Measurements from ENCODE around the gene ZFPL1.

The ZFPL1 gene

GRCh38 chr11:65055538-65055937, 28.5 kb upstream of the ZFPL1 start:
- no peak for DNase-seq
- Mint-ChIP-seq H3K4me1 (ENCODE audit: low read depth) (peaks cover 18% of the 10 kb centered on the region), H3K27me3 (no peaks in the 10 kb centered on the region), H3K36me3 (ENCODE audit: low read depth) (no peaks in the 10 kb centered on the region), H3K4me3 (no peak overlapping the region), H3K9me3 (no peaks in the 10 kb centered on the region), H3K27ac (no peak overlapping the region)

GRCh38 chr11:65056999-65057398, 27.0 kb upstream of the ZFPL1 start:
- no peaks in the 10 kb centered on the region for H3K36me3 Mint-ChIP-seq (ENCODE audit: low read depth)
- H3K27ac Mint-ChIP-seq = no peak overlapping the region
- no peak overlapping the region for H3K4me3 Mint-ChIP-seq
- H3K27me3 Mint-ChIP-seq = no peaks in the 10 kb centered on the region
- H3K9me3 Mint-ChIP-seq = no peaks in the 10 kb centered on the region
- H3K4me1 Mint-ChIP-seq (ENCODE audit: low read depth) = peaks cover 15% of the 10 kb centered on the region
- no peak for DNase-seq

DNA sequence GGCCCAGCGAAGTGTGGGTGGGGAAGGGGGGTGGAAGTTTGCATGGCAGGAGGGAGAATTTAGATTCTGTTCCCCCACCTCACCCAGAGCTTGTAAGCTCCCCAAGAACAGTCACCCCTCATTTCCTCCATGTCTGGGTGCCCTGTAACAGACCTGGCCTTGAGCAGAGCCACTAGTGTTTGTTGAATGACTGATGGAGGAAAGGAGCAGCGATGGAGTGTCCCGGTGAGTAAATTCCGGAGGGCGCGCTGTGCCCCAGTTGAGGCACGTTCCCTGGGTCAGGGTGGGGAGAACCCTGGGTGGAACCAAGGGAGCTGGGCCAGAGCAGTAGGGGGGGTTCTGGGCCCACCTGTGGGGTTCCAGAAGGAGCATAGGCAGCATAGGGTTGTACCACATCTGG, 26.5 kb upstream of the ZFPL1 start:
- Mint-ChIP-seq H3K4me1 (ENCODE audit: low read depth) (peaks cover 15% of the 10 kb centered on the region), H3K36me3 (ENCODE audit: low read depth) (no peaks in the 10 kb centered on the region), H3K4me3 (no peak overlapping the region), H3K9me3 (no peaks in the 10 kb centered on the region), H3K27me3 (no peaks in the 10 kb centered on the region), H3K27ac (no peak overlapping the region)
- no peak for DNase-seq

- no peak overlapping the region for H3K27ac Mint-ChIP-seq
- no peak for DNase-seq
- H3K27me3 Mint-ChIP-seq = no peaks in the 10 kb centered on the region
- no peaks in the 10 kb centered on the region for H3K9me3 Mint-ChIP-seq
- H3K36me3 Mint-ChIP-seq (ENCODE audit: low read depth) = no peaks in the 10 kb centered on the region
- H3K4me1 Mint-ChIP-seq (ENCODE audit: low read depth) = peaks cover 15% of the 10 kb centered on the region
- H3K4me3 Mint-ChIP-seq = no peak overlapping the region
These were observed 26.0 kb upstream of the ZFPL1 start for GRCh38 chr11:65058012-65058411.

DNA sequence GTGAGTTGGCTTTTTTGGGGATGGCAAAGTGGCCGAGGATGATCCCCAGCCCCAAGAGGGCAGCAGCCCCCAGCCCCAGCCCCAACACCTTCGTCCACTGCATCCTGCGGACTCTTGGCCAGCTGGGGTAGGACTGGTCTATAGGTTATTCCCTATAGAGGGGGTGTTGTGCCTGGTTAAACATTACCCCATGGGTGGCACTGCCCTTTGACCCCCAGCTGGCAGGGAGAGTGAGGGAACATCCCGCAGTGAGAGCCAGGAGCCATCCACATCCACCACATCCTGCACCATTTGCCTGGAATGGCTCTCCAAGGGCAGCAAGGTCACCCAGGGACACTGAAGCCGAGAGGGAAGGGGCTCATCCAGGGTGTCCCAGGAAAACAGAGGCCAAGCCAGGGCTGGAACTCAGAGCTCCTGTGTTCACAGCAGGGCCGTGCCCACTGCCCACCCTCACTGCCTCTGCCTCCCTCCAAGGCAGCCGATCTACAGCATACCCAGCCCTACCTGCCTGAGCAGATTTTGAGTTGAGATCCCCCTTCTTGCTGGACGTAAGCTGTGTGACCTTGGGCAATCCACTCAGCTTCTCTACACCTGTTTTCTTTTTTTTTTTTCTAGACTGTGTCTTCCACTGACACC, 25.5 kb upstream of the ZFPL1 start, which contains the start of gene NAALADL1:
NAALADL1 (minus strand) TSS at position 135 of the 636 bp plus-strand sequence; CDS start at position 103, 32 bp downstream.
- H3K36me3 Mint-ChIP-seq (ENCODE audit: low read depth) = no peaks in the 10 kb centered on the region
- H3K4me3 Mint-ChIP-seq = no peak within 1 kb of the TSS
- H3K27ac Mint-ChIP-seq = no peak within 1 kb of the TSS
- H3K9me3 Mint-ChIP-seq = no peaks in the 10 kb centered on the region
- no peak for DNase-seq
- peaks cover 12% of the 10 kb centered on the region for H3K4me1 Mint-ChIP-seq (ENCODE audit: low read depth)
- no peaks in the 10 kb centered on the region for H3K27me3 Mint-ChIP-seq

DNA sequence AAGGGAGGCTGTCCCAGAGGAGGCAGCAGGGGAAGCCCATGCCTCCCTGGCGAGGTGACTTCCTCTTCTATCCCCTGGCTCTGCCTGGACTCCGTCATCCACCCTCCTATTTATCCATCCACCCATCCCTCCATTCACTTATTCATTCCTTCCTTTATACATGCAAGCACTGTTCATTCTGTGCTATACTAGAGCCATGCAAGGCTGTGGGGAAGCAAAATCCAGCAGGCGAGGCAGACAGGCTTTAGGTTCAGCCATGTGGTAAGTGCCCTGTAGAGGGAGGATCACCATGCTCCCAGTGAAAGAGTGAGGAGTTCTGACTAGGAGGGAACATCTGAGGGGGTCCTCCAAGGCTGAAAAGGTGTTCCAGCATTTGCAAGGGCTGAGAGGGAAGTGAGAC, 24.5 kb upstream of the ZFPL1 start:
- H3K27ac Mint-ChIP-seq = no peak overlapping the region
- H3K4me1 Mint-ChIP-seq (ENCODE audit: low read depth) = peaks cover 3% of the 10 kb centered on the region
- no peaks in the 10 kb centered on the region for H3K36me3 Mint-ChIP-seq (ENCODE audit: low read depth)
- no peaks in the 10 kb centered on the region for H3K27me3 Mint-ChIP-seq
- no peak overlapping the region for H3K4me3 Mint-ChIP-seq
- H3K9me3 Mint-ChIP-seq = no peaks in the 10 kb centered on the region
- DNase-seq = no peak

GRCh38 chr11:65059959-65060824, 23.8 kb upstream of the ZFPL1 start:
- Mint-ChIP-seq H3K4me3 (no peak overlapping the region), H3K27ac (no peak overlapping the region), H3K27me3 (no peaks in the 10 kb centered on the region), H3K36me3 (ENCODE audit: low read depth) (no peaks in the 10 kb centered on the region), H3K4me1 (ENCODE audit: low read depth) (no peaks in the 10 kb centered on the region), H3K9me3 (no peaks in the 10 kb centered on the region)
- DNase-seq = no peak

- H3K4me3 Mint-ChIP-seq = no peak overlapping the region
- no peak overlapping the region for H3K27ac Mint-ChIP-seq
- no peaks in the 10 kb centered on the region for H3K4me1 Mint-ChIP-seq (ENCODE audit: low read depth)
- no peaks in the 10 kb centered on the region for H3K9me3 Mint-ChIP-seq
- no peaks in the 10 kb centered on the region for H3K36me3 Mint-ChIP-seq (ENCODE audit: low read depth)
- DNase-seq = no peak
- H3K27me3 Mint-ChIP-seq = no peaks in the 10 kb centered on the region
These were observed 23.1 kb upstream of the ZFPL1 start for GRCh38 chr11:65060913-65061408.

DNA sequence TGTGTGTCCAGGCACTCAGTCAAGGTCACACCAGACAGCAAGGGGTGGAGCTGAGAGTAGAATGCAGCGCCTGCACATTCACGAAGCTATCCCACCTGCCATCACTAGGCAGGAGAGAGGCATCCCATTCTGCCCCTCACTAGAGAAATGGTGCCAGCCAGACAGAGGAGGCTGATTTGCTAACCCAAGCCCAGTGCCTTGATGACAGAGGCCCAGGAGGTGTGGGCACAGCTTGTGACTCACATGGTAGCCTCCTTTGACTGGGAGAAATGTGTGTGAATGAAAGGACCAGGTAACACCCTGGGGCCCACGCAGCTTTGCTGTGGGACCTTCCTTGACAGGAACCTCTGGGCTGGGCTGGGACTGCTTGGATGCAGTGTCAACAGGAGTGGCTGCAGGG, 20.5 kb upstream of the ZFPL1 start:
- H3K36me3 Mint-ChIP-seq (ENCODE audit: low read depth) = no peaks in the 10 kb centered on the region
- DNase-seq = no peak
- H3K27ac Mint-ChIP-seq = no peak overlapping the region
- no peaks in the 10 kb centered on the region for H3K9me3 Mint-ChIP-seq
- no peak overlapping the region for H3K4me3 Mint-ChIP-seq
- no peaks in the 10 kb centered on the region for H3K4me1 Mint-ChIP-seq (ENCODE audit: low read depth)
- no peaks in the 10 kb centered on the region for H3K27me3 Mint-ChIP-seq

- no peaks in the 10 kb centered on the region for H3K27me3 Mint-ChIP-seq
- no peaks in the 10 kb centered on the region for H3K4me1 Mint-ChIP-seq (ENCODE audit: low read depth)
- no peaks in the 10 kb centered on the region for H3K36me3 Mint-ChIP-seq (ENCODE audit: low read depth)
- H3K27ac Mint-ChIP-seq = no peak overlapping the region
- no peak for DNase-seq
- H3K4me3 Mint-ChIP-seq = no peak overlapping the region
- no peaks in the 10 kb centered on the region for H3K9me3 Mint-ChIP-seq
These were observed 19.2 kb upstream of the ZFPL1 start for GRCh38 chr11:65064847-65065240.

DNA sequence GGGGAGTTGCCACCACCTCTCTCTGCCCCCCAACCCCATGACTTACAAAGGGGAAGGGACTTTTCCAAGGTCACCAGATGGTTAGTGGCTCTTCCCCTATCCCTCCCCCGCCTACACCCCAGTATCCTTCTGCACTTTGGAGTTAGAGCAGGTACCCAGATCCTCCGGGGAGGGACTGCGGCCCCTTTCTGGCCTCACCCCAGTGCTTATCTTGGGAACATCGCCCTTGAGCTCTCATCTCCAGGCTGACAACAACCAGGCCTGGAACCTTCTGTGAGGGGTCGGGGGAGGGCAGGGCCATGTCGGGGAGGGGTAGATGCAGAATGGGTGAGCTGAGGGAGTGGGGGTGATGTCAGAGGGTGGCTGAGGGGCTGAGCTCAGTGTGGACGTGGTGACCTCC, 18.2 kb upstream of the ZFPL1 start:
- Mint-ChIP-seq H3K4me1 (ENCODE audit: low read depth) (no peaks in the 10 kb centered on the region), H3K27me3 (no peaks in the 10 kb centered on the region), H3K4me3 (no peak overlapping the region), H3K27ac (no peak overlapping the region), H3K9me3 (no peaks in the 10 kb centered on the region), H3K36me3 (ENCODE audit: low read depth) (no peaks in the 10 kb centered on the region)
- DNase-seq = no peak

DNA sequence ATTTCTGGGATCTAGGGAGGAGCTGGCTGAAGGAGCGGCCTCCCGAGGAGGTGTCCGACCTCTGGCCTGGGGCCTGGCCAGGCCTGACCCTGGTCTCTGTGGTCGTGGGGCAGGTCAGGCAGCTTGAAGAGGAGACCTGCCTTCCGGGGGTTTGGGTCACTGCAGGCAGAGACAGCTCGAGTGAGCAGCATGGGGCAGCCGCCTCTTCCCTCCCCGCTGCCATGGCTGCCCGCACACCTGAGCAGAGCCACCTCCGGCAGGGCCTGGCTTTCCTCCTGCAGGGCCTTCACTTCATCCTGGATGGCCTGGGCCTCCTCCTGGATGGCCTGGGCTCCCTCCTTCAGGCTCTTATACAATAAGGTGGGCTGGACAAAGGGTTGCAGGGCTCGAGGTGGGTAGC, 17.7 kb upstream of the ZFPL1 start:
- Mint-ChIP-seq H3K27ac (no peak overlapping the region), H3K9me3 (no peaks in the 10 kb centered on the region), H3K36me3 (ENCODE audit: low read depth) (no peaks in the 10 kb centered on the region), H3K4me1 (ENCODE audit: low read depth) (no peaks in the 10 kb centered on the region), H3K4me3 (no peak overlapping the region), H3K27me3 (no peaks in the 10 kb centered on the region)
- DNase-seq = no peak

DNA sequence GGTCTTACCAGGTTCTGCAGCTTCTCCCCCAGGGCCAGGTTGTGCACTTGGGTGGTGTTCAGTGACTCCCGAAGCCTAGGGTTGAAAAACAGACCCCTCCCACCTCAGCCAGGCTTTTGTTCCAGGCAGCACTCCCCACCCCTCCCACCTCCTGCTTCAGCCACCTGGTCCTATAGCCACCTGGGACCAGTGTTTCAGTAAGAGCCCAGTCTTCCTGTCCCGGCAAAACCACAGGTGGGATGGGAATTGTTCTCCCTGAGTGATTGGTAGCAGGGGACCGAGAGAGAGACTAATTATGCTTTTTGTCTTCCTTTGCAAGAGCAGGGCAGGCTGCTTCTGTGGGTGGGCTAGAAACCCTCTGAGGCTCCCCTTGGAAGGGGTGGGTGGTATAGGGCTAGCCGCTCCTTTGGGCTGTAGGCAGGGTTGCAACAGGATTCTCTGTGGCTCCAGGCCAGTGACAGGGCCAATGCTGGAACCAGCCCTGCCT, 17.2 kb upstream of the ZFPL1 start:
- no peak for DNase-seq
- Mint-ChIP-seq H3K36me3 (ENCODE audit: low read depth) (no peaks in the 10 kb centered on the region), H3K27ac (no peak overlapping the region), H3K4me1 (ENCODE audit: low read depth) (no peaks in the 10 kb centered on the region), H3K9me3 (no peaks in the 10 kb centered on the region), H3K4me3 (no peak overlapping the region), H3K27me3 (no peaks in the 10 kb centered on the region)

- no peaks in the 10 kb centered on the region for H3K9me3 Mint-ChIP-seq
- no peak overlapping the region for H3K4me3 Mint-ChIP-seq
- DNase-seq = no peak
- no peaks in the 10 kb centered on the region for H3K27me3 Mint-ChIP-seq
- H3K27ac Mint-ChIP-seq = no peak overlapping the region
- no peaks in the 10 kb centered on the region for H3K4me1 Mint-ChIP-seq (ENCODE audit: low read depth)
- no peaks in the 10 kb centered on the region for H3K36me3 Mint-ChIP-seq (ENCODE audit: low read depth)
These were observed 16.6 kb upstream of the ZFPL1 start for GRCh38 chr11:65067446-65067845.

DNA sequence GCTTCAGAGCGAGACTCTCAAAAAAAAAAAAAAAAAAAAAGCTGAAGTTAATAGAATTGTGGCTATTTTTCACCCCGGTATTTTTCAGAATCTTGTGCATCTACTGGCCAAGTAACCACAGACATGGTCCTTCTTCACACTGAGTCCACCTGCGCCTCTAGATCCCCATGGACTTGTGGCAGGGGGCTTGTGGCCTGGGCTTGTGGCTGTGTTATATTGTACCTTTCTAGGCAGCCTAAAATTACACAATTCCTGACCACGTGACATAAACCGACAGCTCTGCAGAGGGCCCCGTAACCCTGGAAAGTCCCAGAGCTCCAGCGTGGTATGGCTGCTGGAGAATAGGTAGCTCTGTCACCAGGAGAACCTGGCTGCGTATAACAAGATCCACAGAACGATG, 14.8 kb upstream of the ZFPL1 start:
- Mint-ChIP-seq H3K27ac (no peak overlapping the region), H3K9me3 (no peaks in the 10 kb centered on the region), H3K27me3 (no peaks in the 10 kb centered on the region), H3K36me3 (ENCODE audit: low read depth) (no peaks in the 10 kb centered on the region), H3K4me3 (no peak overlapping the region), H3K4me1 (ENCODE audit: low read depth) (no peaks in the 10 kb centered on the region)
- no peak for DNase-seq

Data from activated T-cell treated with anti-CD3 and anti-CD28 coated beads, Interleukin-2, amount 50 U/mL, for 24 hours (primary cell).